Fibroblast of lung (primary cell): ENCODE measurements around the gene MAPKAPK3. TPM values are rescaled to one million over a fixed set of nuclear protein-coding genes. Genes with fewer than 3 reads are reported as not detected.

Experiments
- DNase-seq, 2 donors: peaks; one replicate each; pipeline versions ENCODE4 v3.0.0 to v3.0.0-alpha.2; 2010; ENCODE audit warnings: low read depth in 2 of 2
- H2AFZ ChIP-seq: 2 replicates; pipeline ENCODE4 v1.5.1; 2012; ENCODE audit warnings: low read length, control low read depth, inconsistent platforms
- H3K27ac ChIP-seq: 2 replicates; pipeline ENCODE4 v1.5.1; 2011; ENCODE audit warnings: low read length, control low read depth; ENCODE audit not compliant: insufficient read depth
- H3K27me3 ChIP-seq: 2 replicates; pipeline ENCODE4 v1.5.1; 2011; ENCODE audit warnings: mild to moderate bottlenecking, low read length; ENCODE audit not compliant: control insufficient read depth, insufficient read depth
- H3K36me3 ChIP-seq: 2 replicates; pipeline ENCODE4 v1.5.1; 2011; ENCODE audit warnings: low read length; ENCODE audit not compliant: control insufficient read depth, insufficient read depth
- H3K4me1 ChIP-seq: 2 replicates; pipeline ENCODE4 v1.5.1; 2011; ENCODE audit warnings: low read length; ENCODE audit not compliant: control insufficient read depth, insufficient read depth; ENCODE audit errors: extremely low read depth
- H3K4me2 ChIP-seq: 2 replicates; pipeline ENCODE4 v1.5.1; 2011; ENCODE audit warnings: low read length, control low read depth; ENCODE audit not compliant: insufficient read depth; ENCODE audit errors: extremely low read depth
- H3K4me3 ChIP-seq, 4 experiments: fragments of 200-600 bp in 1 of 4; sonication (generic) in 1 of 4; replicated peaks in 1 of 4; 2 replicates each; pipeline ENCODE4 v1.5.1; 2011 to 2016; ENCODE audit warnings: low read length in 4 of 4, low read depth in 3 of 4, mild to moderate bottlenecking in 3 of 4, control low read depth in 2 of 4, inconsistent platforms in 1 of 4, mixed read lengths in 1 of 4; ENCODE audit not compliant: insufficient read depth in 1 of 4; ENCODE audit errors: control extremely low read depth in 1 of 4
- H3K79me2 ChIP-seq: 2 replicates; pipeline ENCODE4 v1.5.1; 2012; ENCODE audit warnings: mild to moderate bottlenecking, low read length, inconsistent platforms; ENCODE audit not compliant: control insufficient read depth, insufficient read depth
- H3K9ac ChIP-seq: 2 replicates; pipeline ENCODE4 v1.5.1; 2011; ENCODE audit warnings: mild to moderate bottlenecking, low read length, control low read depth; ENCODE audit not compliant: insufficient read depth
- H3K9me3 ChIP-seq: 2 replicates; pipeline ENCODE4 v1.5.1; 2012; ENCODE audit warnings: low read depth, low read length; ENCODE audit not compliant: control insufficient read depth, insufficient read depth
- H4K20me1 ChIP-seq: 2 replicates; pipeline ENCODE4 v1.5.1; 2011; ENCODE audit warnings: low read length; ENCODE audit not compliant: control insufficient read depth, insufficient read depth; ENCODE audit errors: extremely low read depth
- EZH2 ChIP-seq: IDR thresholded peaks from 2 replicates; pipeline ENCODE4 v1.5.1; 2012; ENCODE audit warnings: low read length, control low read depth, mild to moderate bottlenecking; ENCODE audit errors: missing control alignments
- polyA plus RNA-seq, 2 donors: library from polyadenylated mRNA; depleted of rRNA in 1 of 2; stranded (reverse) in 1 of 2; unstranded in 1 of 2; fragments of >200 nt; gene quantifications; 2 replicates each; pipeline ENCODE4 v1.2.1, GENCODE V29; 2011 to 2012; ENCODE audit warnings: missing spikeins in 1 of 2
- total RNA-seq: library from RNA; depleted of rRNA; stranded (reverse); fragments of >200 nt; gene quantifications from 2 replicates; pipeline ENCODE4 v1.2.1, GENCODE V29; 2014
- TF ChIP-seq, protein P1 (sequence below), 2 donors: IDR thresholded peaks in 1 of 2; conservative IDR thresholded peaks in 1 of 2; 1 replicate in 1 of 2; 2 replicates in 1 of 2; pipeline ENCODE4 v1.5.1; 2011 to 2012; ENCODE audit warnings: low read length in 2 of 2, control low read depth in 1 of 2, inconsistent platforms in 1 of 2, low read depth in 1 of 2, mild to moderate bottlenecking in 1 of 2

The MAPKAPK3 gene
- total and polyA plus RNA-seq, 2 donors (not counting 1 experiment from before 2014, with no cell fraction given), result 34.3 to 38.4 TPM

DNA sequence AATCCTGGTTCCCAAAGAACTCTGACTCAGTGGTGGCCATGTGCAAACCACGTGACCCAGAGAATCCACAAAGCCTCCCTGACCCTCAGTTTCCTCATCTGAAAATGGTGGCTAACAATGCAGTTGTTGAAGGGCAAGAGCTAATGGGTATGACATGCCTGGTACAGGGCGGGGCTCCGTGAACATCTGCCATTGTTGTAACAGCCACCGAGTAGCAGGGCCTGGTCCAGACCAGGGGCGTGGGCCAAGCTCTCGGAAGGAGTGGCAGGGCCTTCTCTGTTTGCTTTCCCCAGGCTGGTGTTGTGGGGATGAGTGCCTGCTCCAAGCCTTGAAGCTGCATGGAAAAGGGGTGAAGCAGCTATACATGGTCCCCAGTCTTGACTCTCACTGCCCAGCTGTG is 13.4 kb downstream of the MAPKAPK3 start:
- TF ChIP-seq, protein P1, sequence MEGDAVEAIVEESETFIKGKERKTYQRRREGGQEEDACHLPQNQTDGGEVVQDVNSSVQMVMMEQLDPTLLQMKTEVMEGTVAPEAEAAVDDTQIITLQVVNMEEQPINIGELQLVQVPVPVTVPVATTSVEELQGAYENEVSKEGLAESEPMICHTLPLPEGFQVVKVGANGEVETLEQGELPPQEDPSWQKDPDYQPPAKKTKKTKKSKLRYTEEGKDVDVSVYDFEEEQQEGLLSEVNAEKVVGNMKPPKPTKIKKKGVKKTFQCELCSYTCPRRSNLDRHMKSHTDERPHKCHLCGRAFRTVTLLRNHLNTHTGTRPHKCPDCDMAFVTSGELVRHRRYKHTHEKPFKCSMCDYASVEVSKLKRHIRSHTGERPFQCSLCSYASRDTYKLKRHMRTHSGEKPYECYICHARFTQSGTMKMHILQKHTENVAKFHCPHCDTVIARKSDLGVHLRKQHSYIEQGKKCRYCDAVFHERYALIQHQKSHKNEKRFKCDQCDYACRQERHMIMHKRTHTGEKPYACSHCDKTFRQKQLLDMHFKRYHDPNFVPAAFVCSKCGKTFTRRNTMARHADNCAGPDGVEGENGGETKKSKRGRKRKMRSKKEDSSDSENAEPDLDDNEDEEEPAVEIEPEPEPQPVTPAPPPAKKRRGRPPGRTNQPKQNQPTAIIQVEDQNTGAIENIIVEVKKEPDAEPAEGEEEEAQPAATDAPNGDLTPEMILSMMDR (conservative IDR thresholded peaks at IDR 0.05 in 1 of 2, IDR thresholded peaks at IDR 0.05 in 1 of 2; ENCODE audit: low read depth in 1 of 2, low read length in 2 of 2), result no peak
- TF ChIP-seq EZH2, result no peak
- Histone ChIP-seq H3K9me3 (no peaks in the 10 kb centered on the region), H2AFZ (no peak overlapping the region), H3K9ac (no peak overlapping the region), H3K27me3 (no peaks in the 10 kb centered on the region), H3K27ac (no peak overlapping the region), H3K4me2 (no peak overlapping the region), H3K4me3 (no peak overlapping the region), H3K4me1 (peaks cover 8% of the 10 kb centered on the region), H3K36me3 (no peaks in the 10 kb centered on the region), H3K79me2 (no peaks in the 10 kb centered on the region), H4K20me1 (no peaks in the 10 kb centered on the region)
- no peak for DNase-seq

DNA sequence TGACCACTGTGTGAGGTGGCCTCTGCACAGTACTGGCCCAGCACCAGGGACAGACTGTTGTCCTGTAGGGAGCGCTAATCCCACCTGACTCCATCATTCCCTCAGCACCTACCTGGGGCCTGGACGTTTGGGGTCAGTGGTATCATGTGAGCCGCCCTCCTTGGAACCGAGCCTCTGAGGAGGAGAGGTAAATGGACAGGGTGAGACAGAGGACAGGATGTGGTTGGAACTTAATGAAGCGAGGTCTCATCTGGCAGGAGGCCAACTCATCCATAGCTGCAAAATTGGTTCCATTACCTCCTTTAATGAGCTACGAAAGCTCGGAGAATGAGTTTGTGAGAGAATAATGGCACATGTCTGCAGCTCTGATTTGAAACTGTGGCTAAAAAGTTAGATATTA is 13.9 kb downstream of the MAPKAPK3 start:
- TF ChIP-seq EZH2, result no peak
- TF ChIP-seq, protein P1 (conservative IDR thresholded peaks at IDR 0.05 in 1 of 2, IDR thresholded peaks at IDR 0.05 in 1 of 2; ENCODE audit: low read depth in 1 of 2, low read length in 2 of 2), result no peak
- H3K4me3 ChIP-seq, result no peak overlapping the region
- H4K20me1 ChIP-seq, result no peaks in the 10 kb centered on the region
- no peaks in the 10 kb centered on the region for H3K36me3 ChIP-seq
- peak in 1 of 2 donors; percentile 65 for DNase-seq
- H3K27me3 ChIP-seq, result no peaks in the 10 kb centered on the region
- no peak overlapping the region for H3K27ac ChIP-seq
- peaks cover 8% of the 10 kb centered on the region for H3K4me1 ChIP-seq
- H3K9me3 ChIP-seq, result no peaks in the 10 kb centered on the region
- no peaks in the 10 kb centered on the region for H3K79me2 ChIP-seq
- no peak overlapping the region for H3K4me2 ChIP-seq
- H3K9ac ChIP-seq, result no peak overlapping the region
- no peak overlapping the region for H2AFZ ChIP-seq

DNA sequence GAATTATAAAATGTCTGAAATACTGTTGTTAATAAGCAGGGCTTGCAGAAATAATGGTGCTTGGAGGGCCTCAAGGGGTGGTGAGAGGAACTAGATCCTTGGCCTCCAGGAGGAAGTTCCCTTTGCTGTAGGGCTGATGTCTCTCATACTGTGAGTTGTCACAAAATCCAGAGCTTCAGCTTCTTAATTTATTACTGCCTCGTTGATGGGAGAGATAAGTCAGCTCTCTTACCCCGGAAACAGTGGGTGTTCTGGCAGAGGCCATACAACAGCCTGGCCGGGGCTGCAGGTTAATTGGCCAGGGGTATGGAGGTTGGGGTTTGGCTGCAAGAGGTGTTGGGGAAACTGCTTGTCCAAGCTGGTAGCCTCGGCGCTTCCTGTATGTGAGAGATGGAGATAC is 15.5 kb downstream of the MAPKAPK3 start:
- TF ChIP-seq, protein P1 (conservative IDR thresholded peaks at IDR 0.05 in 1 of 2, IDR thresholded peaks at IDR 0.05 in 1 of 2; ENCODE audit: low read depth in 1 of 2, low read length in 2 of 2), result no peak
- TF ChIP-seq EZH2, result no peak
- Histone ChIP-seq H4K20me1 (no peaks in the 10 kb centered on the region), H3K27ac (no peak overlapping the region), H3K4me3 (no peak overlapping the region), H3K9me3 (no peaks in the 10 kb centered on the region), H3K36me3 (no peaks in the 10 kb centered on the region), H3K79me2 (no peaks in the 10 kb centered on the region), H3K9ac (no peak overlapping the region), H3K4me2 (no peak overlapping the region), H3K4me1 (peaks cover 4% of the 10 kb centered on the region), H3K27me3 (no peaks in the 10 kb centered on the region), H2AFZ (no peak overlapping the region)
- DNase-seq, result no peak
